Natural killer cell (primary cell): ENCODE measurements around the gene BLID. TPM values are rescaled to one million over a fixed set of nuclear protein-coding genes. Genes with fewer than 3 reads are reported as not detected.

Source experiments
- ATAC-seq, 3 donors: fragments of 150-1000 bp in 2 of 3; fragments of 200-7000 bp in 1 of 3; cut with Tn5 transposase; 1 replicate in 1 of 3; 2 replicates in 2 of 3; pipeline ENCODE4 v1.10.0; 2021; ENCODE audit warnings: mild to moderate bottlenecking in 2 of 3, moderate library complexity in 2 of 3
- DNase-seq, 2 donors: peaks; one replicate each; pipeline versions ENCODE4 v3.0.0 to v3.0.0-alpha.2; 2013 to 2021; ENCODE audit warnings: mixed read lengths in 1 of 2
- H3K27ac ChIP-seq: one replicate; pipeline ENCODE4 v1.5.1; 2013; ENCODE audit warnings: mild to moderate bottlenecking, low read length
- H3K27me3 ChIP-seq: one replicate; pipeline ENCODE4 v1.6.1; 2013; ENCODE audit warnings: low read length; ENCODE audit not compliant: control insufficient read depth, insufficient read depth
- H3K36me3 ChIP-seq: one replicate; pipeline ENCODE4 v1.6.1; 2013; ENCODE audit warnings: low read length; ENCODE audit not compliant: control insufficient read depth, insufficient read depth
- H3K4me1 ChIP-seq: one replicate; pipeline ENCODE4 v1.6.1; 2013; ENCODE audit warnings: low read length; ENCODE audit not compliant: control insufficient read depth, insufficient read depth
- H3K4me3 ChIP-seq: one replicate; pipeline ENCODE4 v1.5.1; 2013; ENCODE audit warnings: low read length
- H3K9me3 ChIP-seq: one replicate; pipeline ENCODE4 v1.6.1; 2013; ENCODE audit warnings: low read length; ENCODE audit not compliant: control insufficient read depth, insufficient read depth
- H3K27ac Mint-ChIP-seq, 2 donors: one replicate each; pipeline ENCODE4 v1.8.0; 2022; ENCODE audit warnings: mild to moderate bottlenecking in 2 of 2, mixed read lengths in 2 of 2, moderate library complexity in 1 of 2
- H3K27me3 Mint-ChIP-seq, 2 donors: one replicate each; pipeline ENCODE4 v1.8.0; 2022; ENCODE audit warnings: low read depth in 2 of 2, mixed read lengths in 2 of 2
- H3K36me3 Mint-ChIP-seq: one replicate; pipeline ENCODE4 v1.8.0; 2022; ENCODE audit warnings: mixed read lengths
- H3K4me1 Mint-ChIP-seq, 2 donors: one replicate each; pipeline ENCODE4 v1.8.0; 2022; ENCODE audit warnings: mixed read lengths in 2 of 2
- H3K4me3 Mint-ChIP-seq: one replicate; pipeline ENCODE4 v1.8.0; 2022; ENCODE audit warnings: mild to moderate bottlenecking, moderate library complexity, mixed read lengths
- H3K9me3 Mint-ChIP-seq, 2 donors: one replicate each; pipeline ENCODE4 v1.8.0; 2022; ENCODE audit warnings: mixed read lengths in 2 of 2
- WGBS: methylation state at CpG from one replicate; pipeline ENCODE4 v1.1.7; 2013; ENCODE audit warnings: missing lambda C conversion rate; ENCODE audit not compliant: insufficient coverage; 5-methylcytosine and 5-hydroxymethylcytosine counted together
- intact Hi-C: fragments of 100-400 bp; cut with micrococcal nuclease; formaldehyde crosslinking; loops from one replicate; pipeline ENCODE4 v1.14.2; 2022
- total RNA-seq, 4 donors: library from RNA; stranded (reverse); fragments of 120-200 nt in 1 of 4; gene quantifications; one replicate each; pipeline versions ENCODE4 v1.2.3 to v1.2.4, GENCODE V29; 2013 to 2022
- TF ChIP-seq, protein P1 (sequence below): fragments of 200-600 bp; IDR thresholded peaks from one replicate; pipeline ENCODE4 v1.8.0; 2022; ENCODE audit warnings: antibody characterized with exemption

The BLID gene
- not detected for total RNA-seq
- not detected for total RNA-seq (2013)

- Histone ChIP-seq H3K9me3 (no peaks in the 10 kb centered on the region), H3K36me3 (no peaks in the 10 kb centered on the region), H3K27me3 (peaks cover 2% of the 10 kb centered on the region), H3K4me1 (no peaks in the 10 kb centered on the region), H3K27ac (no peak within 1 kb of the TSS), H3K4me3 (no peak within 1 kb of the TSS)
- Mint-ChIP-seq H3K27me3 (peaks cover 2 to 6% of the 10 kb centered on the region in 2 donors), H3K4me3 (no peak within 1 kb of the TSS), H3K4me1 (no peaks in the 10 kb centered on the region), H3K36me3 (no peaks in the 10 kb centered on the region), H3K9me3 (no peaks in the 10 kb centered on the region), H3K27ac (no peak within 1 kb of the TSS)
- WGBS: 76% methylated on average over 10 of the region's 11 CpGs
- DNase-seq (no peak), ATAC-seq (no peak)
- intact Hi-C loops: no loop called here
- TF ChIP-seq, protein P1, sequence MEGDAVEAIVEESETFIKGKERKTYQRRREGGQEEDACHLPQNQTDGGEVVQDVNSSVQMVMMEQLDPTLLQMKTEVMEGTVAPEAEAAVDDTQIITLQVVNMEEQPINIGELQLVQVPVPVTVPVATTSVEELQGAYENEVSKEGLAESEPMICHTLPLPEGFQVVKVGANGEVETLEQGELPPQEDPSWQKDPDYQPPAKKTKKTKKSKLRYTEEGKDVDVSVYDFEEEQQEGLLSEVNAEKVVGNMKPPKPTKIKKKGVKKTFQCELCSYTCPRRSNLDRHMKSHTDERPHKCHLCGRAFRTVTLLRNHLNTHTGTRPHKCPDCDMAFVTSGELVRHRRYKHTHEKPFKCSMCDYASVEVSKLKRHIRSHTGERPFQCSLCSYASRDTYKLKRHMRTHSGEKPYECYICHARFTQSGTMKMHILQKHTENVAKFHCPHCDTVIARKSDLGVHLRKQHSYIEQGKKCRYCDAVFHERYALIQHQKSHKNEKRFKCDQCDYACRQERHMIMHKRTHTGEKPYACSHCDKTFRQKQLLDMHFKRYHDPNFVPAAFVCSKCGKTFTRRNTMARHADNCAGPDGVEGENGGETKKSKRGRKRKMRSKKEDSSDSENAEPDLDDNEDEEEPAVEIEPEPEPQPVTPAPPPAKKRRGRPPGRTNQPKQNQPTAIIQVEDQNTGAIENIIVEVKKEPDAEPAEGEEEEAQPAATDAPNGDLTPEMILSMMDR: no peak
Observed at GRCh38 chr11:122115524-122116379, at the start of gene BLID. BLID (minus strand) TSS chr11:122116215; CDS start chr11:122115922, 293 bp downstream.

- no peaks in the 10 kb centered on the region for H3K36me3 ChIP-seq
- H3K27ac Mint-ChIP-seq: no peak overlapping the region
- no peak overlapping the region for H3K27ac ChIP-seq
- no peaks in the 10 kb centered on the region for H3K36me3 Mint-ChIP-seq
- no peak overlapping the region for H3K4me3 ChIP-seq
- intact Hi-C loops: loop anchor here (10.0 kb wide), 1 partner anchor 62 kb away; no protein-coding TSS in a partner anchor
- TF ChIP-seq, protein P1: no peak
- no peaks in the 10 kb centered on the region for H3K4me1 ChIP-seq
- no peaks in the 10 kb centered on the region for H3K4me1 Mint-ChIP-seq
- 91% methylated on average over 1 of the region's 3 CpGs for WGBS
- H3K27me3 Mint-ChIP-seq: peaks cover 0 to 12% of the 10 kb centered on the region in 2 donors
- ATAC-seq: no peak
- peaks cover 2% of the 10 kb centered on the region for H3K27me3 ChIP-seq
- H3K4me3 Mint-ChIP-seq: no peak overlapping the region
- H3K9me3 Mint-ChIP-seq: no peaks in the 10 kb centered on the region
- no peaks in the 10 kb centered on the region for H3K9me3 ChIP-seq
- no peak for DNase-seq
Observed at GRCh38 chr11:122163053-122163819, 47.2 kb upstream of the BLID start.

GRCh38 chr11:122162095-122162494 is 46.1 kb upstream of the BLID start:
- no peak for ATAC-seq

More at GRCh38 chr11:122162095-122162494, 46.1 kb upstream of the BLID start:
- DNase-seq: no peak
- no peaks in the 10 kb centered on the region for H3K36me3 Mint-ChIP-seq
- peaks cover 10% of the 10 kb centered on the region in 2 donors for H3K4me1 Mint-ChIP-seq
- TF ChIP-seq, protein P1: no peak
- peaks cover under 1% of the 10 kb centered on the region for H3K4me1 ChIP-seq
- H3K27me3 Mint-ChIP-seq: peaks cover 11 to 16% of the 10 kb centered on the region in 2 donors
- no peak overlapping the region for H3K4me3 ChIP-seq
- no peak overlapping the region for H3K27ac ChIP-seq
- no peak overlapping the region for H3K27ac Mint-ChIP-seq
- no peaks in the 10 kb centered on the region for H3K36me3 ChIP-seq
- no peaks in the 10 kb centered on the region for H3K27me3 ChIP-seq
- no peaks in the 10 kb centered on the region for H3K9me3 Mint-ChIP-seq
- no peaks in the 10 kb centered on the region for H3K9me3 ChIP-seq
- H3K4me3 Mint-ChIP-seq: no peak overlapping the region
- WGBS: 92% methylated on average over 1 of the region's 2 CpGs
- intact Hi-C loops: loop anchor here (10.0 kb wide), 1 partner anchor 63 kb away; no protein-coding TSS in a partner anchor
